ENCODE results near the gene SAMD10. TPM values are rescaled to one million over a fixed set of nuclear protein-coding genes. Genes with fewer than 3 reads are reported as not detected.

SAMD10 gene
- total and polyA plus RNA-seq, 10 of the 15 experiments (the other 5 are each of a cell fraction or from before 2014, with no cell fraction given) = 1.3 to 51.4 (median 17.9) TPM

GRCh38 chr20:63944078-63944941 is 35.1 kb downstream of the SAMD10 start:
- no peaks in the 10 kb centered on the region for H3K27me3 ChIP-seq (replicated peaks in 1 of 2; ENCODE audit: control insufficient read depth in 2 of 2, insufficient read depth in 2 of 2, low read length in 1 of 2)
- no peaks in the 10 kb centered on the region; the same call in 2 of the 3 replicates for H3K9me3 ChIP-seq (replicated peaks; ENCODE audit: control insufficient read depth, insufficient read depth, low read length)
- TF ChIP-seq HCFC1 (IDR thresholded peaks at IDR 0.05; ENCODE audit: low read length) (no peak), PKNOX1 (IDR thresholded peaks at IDR 0.05) (no peak), CHD2 (IDR thresholded peaks at IDR 0.05; ENCODE audit: borderline replicate concordance, low read depth, low read length) (no peak), MYC (IDR thresholded peaks at IDR 0.05; ENCODE audit: insufficient read depth, insufficient read length, insufficient replicate concordance, low read length, severe bottlenecking) (no peak), SREBF1 (IDR thresholded peaks at IDR 0.05; ENCODE audit: low read length) (no peak), MTA3 (IDR thresholded peaks at IDR 0.05; ENCODE audit: borderline replicate concordance, low read length) (no peak), IRF3 (IDR thresholded peaks at IDR 0.05) (no peak), MYB (IDR thresholded peaks at IDR 0.05; ENCODE audit: borderline replicate concordance, low read depth, low read length) (no peak), ZNF687 (IDR thresholded peaks at IDR 0.05) (no peak), STAT3 (IDR thresholded peaks at IDR 0.05; ENCODE audit: low read depth, low read length) (no peak), ATF3 (IDR thresholded peaks at IDR 0.05; ENCODE audit: borderline replicate concordance, extremely low read depth, low read depth, low read length) (no peak), SP1 (IDR thresholded peaks at IDR 0.05; ENCODE audit: low read depth, low read length) (no peak), ZBTB33 (IDR thresholded peaks at IDR 0.05) (no peak), POLR2AphosphoS2 (IDR thresholded peaks at IDR 0.05; ENCODE audit: low read depth, low read length) (no peak)
- no TSS peak for BruUV-seq (replicated peaks)
- peaks cover 17 to 44% of the 10 kb centered on the region in 2 experiments; a peak in 3 of 4 replicates for H3K36me3 ChIP-seq (ENCODE audit: control insufficient read depth in 2 of 2, insufficient read depth in 2 of 2, low read length in 1 of 2)
- peaks cover 17% of the 10 kb centered on the region for H3K79me2 ChIP-seq (ENCODE audit: control insufficient read depth, insufficient read depth, low read length)
- ChIA-PET RAD21 (ENCODE audit: unreplicated experiment) (interaction anchor here (1.0 kb wide), 1 partner anchor 240 kb away, joined by 3 read pairs; no protein-coding TSS in a partner anchor), SMC1A (ENCODE audit: uncharacterized antibody, unreplicated experiment) (no interaction called here), CTCF (no interaction called here), POLR2A (no interaction called here)
- H2AFZ ChIP-seq (ENCODE audit: control insufficient read depth, low read depth, low read length) = no peak overlapping the region
- H3K4me1 ChIP-seq (ENCODE audit: control insufficient read depth, insufficient read depth, low read length) = peaks cover 19% of the 10 kb centered on the region
- H3K27ac ChIP-seq (ENCODE audit: control insufficient read depth, insufficient read depth) = no peak overlapping the region
- DNase-seq (ENCODE audit: low read depth, low spot score) (no peak), FAIRE-seq (no peak), ATAC-seq (no peak)
- H3K4me3 ChIP-seq = no peak overlapping the region
- H3K9ac ChIP-seq (ENCODE audit: control insufficient read depth, insufficient read depth, low read length) = no peak overlapping the region
- in situ Hi-C loops (cut with MboI) = no loop called here
- intact Hi-C loops (cut with micrococcal nuclease; ENCODE audit: unreplicated experiment) = no loop called here
- over 99% methylated on average over 22 of the region's 35 CpGs for WGBS (ENCODE audit: insufficient coverage, insufficient replicate concordance, low lambda C conversion rate, missing lambda C conversion rate)
- H3K4me2 ChIP-seq (ENCODE audit: control insufficient read depth, insufficient read depth) = no peak overlapping the region
- H4K20me1 ChIP-seq (ENCODE audit: control insufficient read depth, insufficient read depth) = peaks cover 4% of the 10 kb centered on the region; the same call in 1 of the 2 replicates

Data from GM12878 (cell line).